Hindlimb muscle (tissue), 1 donor: ENCODE results near the gene FXYD1. TPM values are rescaled to one million over a fixed set of nuclear protein-coding genes. Genes with fewer than 3 reads are reported as not detected.
A peak's percentile ranks its signal among the peaks of the same experiment; 100 is the strongest.
"Not testable (repeated sequence)": the region's sequence is repeated elsewhere in the genome, so short reads cannot be mapped to it uniquely, and the experiment has no call there.

ENCODE experiments used
- DNase-seq: peaks from one replicate; pipeline ENCODE4 v3.0.0-alpha.2; 2013
- polyA plus RNA-seq: library from polyadenylated mRNA; unstranded; fragments of 120-200 nt; gene quantifications from one replicate; pipeline ENCODE4 v1.2.1, GENCODE V29; 2013; ENCODE audit not compliant: insufficient read length

Gene FXYD1
- polyA plus RNA-seq, 1 donor = 281 TPM

DNA sequence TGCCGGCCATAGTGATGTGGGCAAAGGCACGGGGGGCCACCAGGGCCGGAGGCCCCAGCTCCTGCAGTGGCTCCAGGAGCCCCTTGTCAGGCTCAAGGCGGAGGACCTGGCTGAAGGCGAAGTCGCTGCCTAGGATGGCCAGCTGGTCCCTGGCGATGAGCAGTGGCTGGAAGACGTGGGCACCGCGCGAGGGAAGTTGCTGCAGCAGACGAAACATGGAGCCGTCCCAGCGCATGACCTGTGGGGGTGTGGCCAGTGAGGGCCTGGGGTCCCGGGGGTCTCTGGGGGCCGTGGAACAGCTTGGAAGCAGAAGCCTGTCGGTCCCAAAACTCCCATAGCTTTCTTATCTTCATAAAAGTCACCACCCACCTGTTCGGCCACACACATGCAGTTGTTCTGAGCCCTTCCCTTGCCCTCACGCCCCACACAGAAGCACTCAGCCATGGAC is 13.3 kb upstream of the FXYD1 start:
- DNase-seq = no peak

DNA sequence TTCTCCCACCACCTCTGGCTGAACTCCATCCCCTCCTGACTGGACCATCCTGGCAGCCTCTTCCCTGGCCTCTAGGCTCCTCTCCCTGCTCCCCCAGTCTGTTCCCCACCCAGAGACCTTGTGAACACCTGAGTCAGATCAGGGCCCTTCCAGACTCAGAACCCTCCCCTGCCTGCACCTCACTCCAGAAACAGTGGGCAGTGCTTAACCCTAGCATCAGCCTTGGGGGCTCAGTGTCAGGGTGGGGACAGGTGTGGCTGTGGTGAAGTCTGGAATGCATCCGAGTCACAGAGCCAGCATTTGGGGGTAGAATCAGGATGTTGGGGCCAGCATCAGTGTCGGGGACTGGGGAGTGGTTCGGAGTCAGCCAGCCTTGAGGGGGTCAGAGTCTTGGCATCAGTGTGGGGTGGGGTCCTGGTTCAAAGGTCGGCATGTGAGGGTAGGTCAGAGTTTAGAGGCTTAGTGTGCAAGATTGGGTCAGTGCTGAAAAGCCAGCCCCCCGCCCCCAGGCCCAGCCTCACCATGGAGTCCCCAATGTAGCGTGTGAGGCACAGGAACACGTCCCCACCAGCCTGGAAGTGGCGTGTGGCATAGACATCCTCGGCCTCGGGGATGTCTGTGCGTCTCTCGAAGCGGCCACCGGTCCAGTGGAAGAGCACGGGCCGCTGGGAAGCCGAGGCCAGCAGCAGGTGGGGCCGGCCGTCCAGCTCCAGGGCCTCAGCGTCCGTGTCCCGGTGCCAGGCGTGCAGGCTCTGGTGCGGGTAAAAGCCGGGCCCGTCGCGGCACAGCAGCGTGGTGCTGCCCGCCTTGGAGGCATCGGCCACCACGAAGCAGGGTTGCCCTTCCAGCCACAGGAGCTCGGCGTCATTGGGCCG is 12.6 kb upstream of the FXYD1 start:
- no peak for DNase-seq

DNA sequence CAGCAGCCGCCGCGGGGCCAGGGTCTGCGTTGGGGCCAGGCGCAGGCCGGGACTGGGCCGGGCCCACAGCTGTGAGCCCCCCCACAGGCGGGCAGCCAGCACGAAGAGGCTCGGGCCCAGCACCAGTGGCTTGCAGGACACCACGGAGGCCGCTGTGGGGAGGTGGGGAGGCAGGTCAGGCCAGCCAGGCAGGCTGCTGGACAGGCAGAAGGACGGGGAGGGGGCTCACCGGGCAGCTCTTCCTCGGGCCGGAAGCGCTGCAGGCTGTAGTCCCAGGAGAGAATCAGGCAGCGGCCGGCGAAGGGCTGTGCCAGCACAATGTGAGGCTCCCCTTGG is 12.0 kb upstream of the FXYD1 start:
- DNase-seq = peak; percentile 53

DNA sequence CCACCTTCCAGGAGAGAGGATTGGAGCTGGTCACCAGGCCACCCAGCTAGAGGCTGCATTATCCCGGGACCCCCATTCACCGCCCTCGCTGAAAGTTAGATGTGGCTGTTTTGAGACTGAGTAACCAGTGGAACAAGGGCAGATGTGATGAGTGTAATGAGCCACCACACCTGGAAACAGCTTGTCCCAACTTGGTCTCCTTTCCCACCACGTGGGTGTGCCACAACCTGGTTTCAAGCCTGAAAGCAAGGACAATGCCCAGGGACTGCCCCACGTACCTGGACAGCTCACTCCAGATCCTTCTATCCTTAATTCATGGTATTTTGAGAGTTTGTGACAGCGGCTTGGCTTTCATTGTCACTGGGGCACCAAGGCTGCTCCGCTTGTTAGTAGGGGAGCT is 10.8 kb upstream of the FXYD1 start:
- no peak for DNase-seq

DNA sequence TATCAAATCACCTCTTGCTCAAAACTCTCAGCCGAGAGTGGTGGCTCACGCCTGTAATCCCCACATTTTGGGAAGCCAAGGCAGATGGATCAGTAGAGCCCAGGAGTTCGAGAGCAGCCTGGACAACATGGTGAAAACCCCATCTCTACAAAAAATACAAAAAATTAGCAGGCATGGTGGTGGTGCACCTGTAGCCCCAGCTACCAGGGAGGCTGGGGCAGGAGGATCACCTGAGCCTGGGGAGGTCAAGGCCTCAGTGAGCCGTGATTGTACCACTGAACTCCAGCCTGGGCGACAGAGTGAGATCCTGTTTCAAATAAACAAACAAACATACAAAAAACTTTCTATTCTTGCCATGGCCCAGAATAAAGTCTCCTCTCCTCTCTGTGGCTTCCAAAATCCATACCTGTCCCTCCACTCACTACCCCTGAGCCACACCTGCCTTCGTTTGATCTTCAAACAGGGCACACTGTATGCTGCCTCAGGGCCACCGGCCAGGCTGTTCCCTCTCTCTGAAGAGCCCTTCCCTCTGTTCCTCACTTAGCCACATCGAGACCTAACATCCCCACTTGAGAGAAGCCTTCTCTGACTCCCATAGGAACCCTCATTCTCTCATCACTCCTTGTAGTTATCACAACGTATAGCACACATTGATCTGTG is 10.1 kb upstream of the FXYD1 start:
- no peak for DNase-seq

DNA sequence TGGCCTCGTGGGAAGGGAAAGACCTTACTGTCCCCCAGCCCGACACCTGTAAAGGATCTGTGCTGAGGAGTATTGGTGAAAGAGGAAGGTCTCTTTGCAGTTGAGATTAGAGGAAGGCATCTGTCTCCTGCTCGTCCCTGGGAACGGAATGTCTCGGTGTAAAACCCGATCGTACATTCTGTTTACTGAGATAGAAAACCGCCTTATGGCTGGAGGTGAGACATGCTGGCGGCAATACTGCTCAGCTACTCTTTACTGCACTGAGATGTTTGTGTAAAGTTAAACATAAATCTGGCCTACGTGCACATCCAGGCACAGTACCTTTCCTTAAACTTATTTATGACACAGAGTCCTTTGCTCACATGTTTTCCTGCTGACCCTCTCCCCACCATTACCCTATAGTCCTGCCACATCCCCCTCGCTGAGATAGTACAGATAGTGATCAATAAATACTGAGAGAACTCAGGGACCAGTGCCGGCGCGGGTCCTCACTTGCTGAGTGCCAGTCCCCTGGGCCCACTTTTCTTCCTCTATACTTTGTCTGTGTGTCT is 8.8 kb upstream of the FXYD1 start:
- DNase-seq = not testable (repeated sequence)

DNA sequence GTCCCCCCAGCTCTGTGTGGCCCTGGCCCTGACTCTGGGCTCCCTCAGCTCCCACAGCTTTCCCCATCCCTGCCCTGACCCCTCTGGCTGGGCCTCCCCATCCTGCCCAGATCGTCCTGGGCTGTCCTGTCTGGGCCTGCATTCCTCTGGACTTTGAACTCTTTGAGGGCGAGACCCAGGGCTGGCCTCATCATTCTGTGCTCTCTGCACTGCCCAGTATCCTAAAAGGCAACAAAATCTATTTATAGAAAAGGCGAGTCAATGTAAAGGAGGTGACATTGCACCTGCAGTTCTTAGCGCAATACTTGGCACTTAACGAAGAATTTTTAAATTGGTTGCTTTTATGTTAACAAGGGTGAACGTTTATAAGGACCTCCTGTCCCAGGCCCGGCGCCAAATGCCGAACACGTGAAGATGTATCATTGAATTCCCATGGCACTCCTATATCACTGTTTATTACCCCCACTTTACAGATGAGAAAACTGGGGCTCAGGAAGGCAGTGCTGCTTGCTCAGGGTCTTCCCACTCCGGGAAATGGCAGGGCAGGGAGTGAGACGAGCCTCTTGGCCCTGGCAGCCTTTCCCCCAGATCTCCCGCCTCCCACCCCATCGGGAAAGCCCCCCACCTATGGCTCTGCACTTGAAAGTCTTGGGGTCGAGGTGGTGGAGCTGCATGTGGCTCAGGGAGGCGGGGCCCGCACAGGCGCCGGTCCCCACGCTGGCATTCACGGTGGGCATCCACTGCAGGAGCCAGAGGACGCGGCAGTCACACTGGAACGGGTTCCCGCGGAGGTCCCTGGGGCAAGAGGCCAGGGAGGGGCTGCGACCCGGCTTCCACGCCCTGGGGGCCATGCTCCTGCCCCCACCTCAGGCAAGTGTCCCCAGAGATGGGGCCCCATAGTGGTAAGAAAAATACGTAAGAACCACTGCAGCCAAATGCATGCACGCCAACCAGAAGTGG is 7.6 kb upstream of the FXYD1 start:
- DNase-seq = no peak

DNA sequence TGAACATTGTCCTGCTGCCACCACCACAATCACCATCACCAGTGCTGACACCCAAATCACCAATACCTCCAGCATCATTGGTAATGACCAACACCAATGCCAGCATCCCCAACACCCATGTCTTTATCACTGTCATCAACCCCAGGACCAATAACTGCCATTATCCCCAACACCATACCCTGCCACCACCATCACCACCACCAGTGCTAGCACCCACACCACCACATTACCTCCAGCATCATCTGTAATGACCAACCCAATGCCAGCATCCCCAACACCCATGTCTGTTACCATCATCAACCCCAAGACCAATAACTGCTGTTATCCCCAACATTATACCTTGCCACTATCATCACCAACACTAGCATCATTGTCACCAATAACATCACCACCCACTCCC is 6.4 kb upstream of the FXYD1 start:
- no peak for DNase-seq

DNA sequence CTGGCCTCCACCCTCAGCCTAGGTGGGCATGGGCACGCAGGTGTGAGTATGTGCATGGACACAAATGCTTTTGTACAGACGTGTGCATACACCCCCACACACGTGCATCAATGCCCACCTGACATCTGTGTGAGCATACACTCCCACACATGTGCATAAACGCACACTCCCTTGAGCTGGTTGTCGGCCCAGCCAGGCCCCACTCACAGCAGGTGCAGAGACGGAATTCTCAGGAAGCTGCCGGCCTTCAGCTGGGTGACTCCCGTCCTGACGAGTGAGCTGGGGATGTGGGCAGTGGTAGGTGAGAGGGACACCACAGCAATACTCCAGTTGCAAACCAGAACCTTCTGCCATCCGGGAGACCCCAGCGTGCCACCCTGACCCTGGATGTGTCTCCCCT is 4.8 kb upstream of the FXYD1 start:
- no peak for DNase-seq

DNA sequence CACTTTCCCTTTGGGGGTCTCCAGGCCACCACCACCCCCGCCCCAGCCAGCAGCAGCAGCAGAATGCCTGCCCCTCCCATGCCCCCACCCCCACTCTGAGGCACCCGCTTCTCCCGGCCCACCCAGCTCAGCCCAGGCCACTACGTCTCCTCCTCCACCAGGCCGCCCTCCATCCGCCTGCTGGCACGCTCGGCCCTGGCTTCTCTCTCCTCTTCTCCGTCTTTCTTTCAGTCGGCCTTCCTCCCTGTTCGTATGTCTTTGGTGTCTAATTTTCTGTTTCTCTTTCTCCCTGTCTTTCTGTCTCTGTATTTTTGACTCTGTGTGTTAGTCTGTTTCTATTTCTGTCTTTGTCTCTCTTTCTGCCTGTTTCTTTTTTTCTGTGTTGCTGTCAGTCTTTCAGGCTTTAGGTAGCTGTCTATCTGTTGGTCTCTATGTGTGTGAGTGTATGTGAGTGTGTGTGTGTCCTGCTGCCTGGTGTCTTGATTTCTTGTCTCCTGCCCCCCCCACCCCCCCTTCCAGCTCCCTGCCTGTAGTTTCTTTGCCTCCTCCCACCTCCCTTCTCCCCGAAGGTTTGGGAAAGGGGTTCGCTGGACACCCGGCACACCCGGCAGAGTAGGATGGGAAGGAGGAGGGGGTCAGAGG is 3.9 kb upstream of the FXYD1 start, which contains the start of gene LGI4:
Gene LGI4 (minus strand): TSS at position 459 of the 642 bp plus-strand sequence. CDS start 379 bp downstream, at position 80.
- no peak for DNase-seq

DNA sequence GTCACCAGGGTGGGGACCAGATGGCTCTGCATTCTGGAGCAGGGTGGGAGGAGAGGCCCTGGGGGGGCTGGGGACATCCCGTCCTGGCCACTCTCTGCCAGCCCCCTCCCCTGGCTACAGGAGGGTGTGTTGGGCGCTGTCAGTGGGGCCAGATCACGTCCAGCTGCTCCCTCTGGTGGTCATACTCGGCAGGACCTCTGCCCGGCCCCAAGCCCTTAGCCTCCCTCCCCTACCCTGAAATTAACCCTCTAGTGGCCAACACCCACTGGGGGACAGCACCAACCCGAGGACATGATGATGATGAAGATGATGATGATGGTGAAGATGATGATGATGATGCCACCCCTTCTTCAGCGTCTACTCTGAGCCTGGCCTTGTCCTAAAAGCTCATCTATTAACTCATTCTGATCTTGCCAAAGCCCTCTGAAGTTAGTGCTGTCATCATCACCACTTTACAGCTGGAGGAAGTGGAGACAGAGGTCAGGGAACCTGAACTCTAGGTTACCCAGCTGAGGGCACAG is 3.2 kb upstream of the FXYD1 start:
- peak; percentile 88 for DNase-seq

DNA sequence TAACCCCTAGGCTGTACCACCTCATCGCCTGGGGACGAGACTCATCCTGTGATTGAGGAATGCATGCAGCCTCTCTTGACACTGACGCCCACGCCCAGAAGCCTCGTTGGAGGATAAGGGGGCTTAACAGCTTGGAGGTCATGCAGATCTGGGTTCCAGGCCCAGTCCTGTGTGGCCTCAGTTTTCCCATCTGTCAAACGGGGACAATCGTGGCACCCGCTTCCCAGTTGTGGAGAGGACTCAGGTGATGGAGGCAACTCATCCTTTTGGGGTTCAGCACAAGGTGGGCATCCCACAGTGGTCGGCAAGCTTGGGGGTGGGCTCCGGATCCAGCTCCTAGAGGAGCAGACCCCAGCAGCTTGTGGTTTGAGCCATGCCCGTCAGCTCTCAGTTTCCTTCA is 2.4 kb upstream of the FXYD1 start:
- DNase-seq = no peak

DNA sequence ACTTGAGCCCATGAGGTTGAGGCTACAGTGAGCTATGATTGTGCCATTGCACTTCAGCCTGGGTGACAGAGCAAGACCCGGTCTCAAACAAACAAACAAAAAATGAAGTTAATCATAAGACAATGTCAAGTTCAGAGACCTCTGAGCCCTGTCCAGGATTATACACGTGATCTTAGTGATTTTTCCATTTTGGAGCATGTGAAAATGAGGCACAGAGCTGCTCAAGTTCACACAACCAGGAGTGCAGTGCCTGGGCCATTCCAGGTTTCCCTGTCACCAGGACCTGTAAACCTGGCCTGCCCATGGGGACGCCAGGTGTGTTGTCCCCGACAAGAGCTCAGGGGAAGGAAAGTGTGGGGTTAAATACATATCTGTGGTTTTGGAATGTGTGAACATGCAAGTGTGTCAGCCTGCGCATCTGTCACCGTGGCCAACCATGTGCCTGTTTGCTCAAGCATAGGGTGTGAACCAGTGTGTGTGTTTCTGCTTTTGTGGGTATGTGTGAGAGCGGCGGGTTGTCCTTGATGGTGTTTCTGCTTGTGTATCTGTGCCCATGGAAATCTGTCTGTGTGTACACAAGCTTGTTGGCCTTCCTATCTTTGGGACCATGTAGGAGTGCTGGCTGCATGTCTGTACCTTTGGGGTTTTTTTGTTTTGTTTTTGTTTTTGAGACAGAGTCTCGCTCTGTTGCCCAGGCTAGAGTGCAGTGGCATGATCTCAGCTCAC is 1.5 kb upstream of the FXYD1 start:
- DNase-seq = no peak

DNA sequence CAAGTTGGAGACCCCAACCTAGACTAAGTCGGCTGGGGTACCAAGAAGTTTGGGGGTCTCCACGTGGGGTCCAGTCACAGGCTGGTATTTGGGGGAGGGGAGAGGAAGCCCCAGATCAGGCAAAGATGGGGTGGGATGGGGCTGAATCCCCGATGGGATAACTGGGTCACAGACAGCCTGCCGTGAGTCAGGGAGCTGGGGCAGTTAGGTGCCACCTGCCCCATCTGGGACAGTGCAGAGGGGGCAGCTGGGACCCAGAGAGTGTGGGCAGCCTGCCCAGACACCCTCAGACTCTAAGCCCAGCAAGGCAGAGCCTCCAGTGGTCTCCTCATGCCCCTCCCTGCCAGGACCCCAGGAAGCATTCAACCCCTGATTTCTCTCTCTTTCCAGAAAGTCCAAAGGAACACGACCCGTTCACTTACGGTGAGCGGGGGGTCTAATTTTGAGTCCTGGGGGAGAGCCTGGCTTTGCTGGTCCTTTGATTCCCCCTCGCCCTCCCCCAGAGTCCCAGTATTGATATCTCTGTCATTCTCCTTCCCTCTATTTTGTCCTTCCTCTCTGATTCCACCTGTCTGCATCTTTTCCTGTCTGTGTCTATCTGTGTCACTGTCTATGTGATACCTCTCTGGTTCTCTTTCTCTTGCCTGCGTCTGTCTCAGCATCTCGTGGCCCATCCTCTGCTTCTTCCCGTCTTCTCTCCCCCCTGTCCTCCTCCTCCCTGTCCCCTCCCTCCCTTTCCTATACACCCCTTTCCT is 1.8 kb downstream of the FXYD1 start:
- no peak for DNase-seq

DNA sequence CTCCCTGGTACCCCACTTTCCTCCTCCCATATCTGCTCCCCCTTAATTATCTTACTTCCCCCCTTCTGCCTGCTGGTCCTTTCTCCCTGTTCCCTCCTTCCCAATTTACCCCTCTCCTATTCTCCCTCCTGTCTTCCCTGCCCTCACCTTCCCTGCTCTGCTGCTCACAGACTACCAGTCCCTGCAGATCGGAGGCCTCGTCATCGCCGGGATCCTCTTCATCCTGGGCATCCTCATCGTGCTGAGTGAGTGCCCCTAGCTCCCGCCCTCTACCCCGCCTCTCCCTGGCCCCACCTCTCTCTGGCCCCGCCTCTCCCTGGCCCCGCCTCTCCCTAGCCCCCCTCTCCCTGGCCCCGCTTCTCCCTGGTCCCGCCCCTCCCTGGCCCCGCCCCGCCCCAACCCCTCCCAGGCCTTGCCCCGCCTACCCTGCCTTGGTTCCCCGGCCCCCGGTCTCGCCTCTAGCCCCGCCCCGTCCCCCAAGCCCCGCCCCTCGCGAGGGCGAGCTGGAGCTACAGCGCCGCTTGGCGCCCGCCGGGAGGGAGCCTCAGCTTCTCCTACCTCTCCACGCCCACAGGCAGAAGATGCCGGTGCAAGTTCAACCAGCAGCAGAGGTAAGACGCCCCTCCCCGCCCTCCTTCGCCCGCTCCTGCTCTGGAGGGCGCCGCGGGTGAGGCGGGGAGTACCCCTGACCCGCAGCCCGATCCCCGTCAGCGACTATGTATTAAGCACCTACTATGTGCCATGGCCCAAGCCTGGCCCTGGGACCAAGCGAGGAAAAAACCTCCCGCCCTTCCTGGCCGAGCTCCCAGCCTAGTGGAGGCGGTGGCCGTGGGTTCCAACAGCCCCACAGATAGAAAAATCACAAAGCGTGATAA is 2.6 kb downstream of the FXYD1 start:
- DNase-seq = peak; percentile 63

DNA sequence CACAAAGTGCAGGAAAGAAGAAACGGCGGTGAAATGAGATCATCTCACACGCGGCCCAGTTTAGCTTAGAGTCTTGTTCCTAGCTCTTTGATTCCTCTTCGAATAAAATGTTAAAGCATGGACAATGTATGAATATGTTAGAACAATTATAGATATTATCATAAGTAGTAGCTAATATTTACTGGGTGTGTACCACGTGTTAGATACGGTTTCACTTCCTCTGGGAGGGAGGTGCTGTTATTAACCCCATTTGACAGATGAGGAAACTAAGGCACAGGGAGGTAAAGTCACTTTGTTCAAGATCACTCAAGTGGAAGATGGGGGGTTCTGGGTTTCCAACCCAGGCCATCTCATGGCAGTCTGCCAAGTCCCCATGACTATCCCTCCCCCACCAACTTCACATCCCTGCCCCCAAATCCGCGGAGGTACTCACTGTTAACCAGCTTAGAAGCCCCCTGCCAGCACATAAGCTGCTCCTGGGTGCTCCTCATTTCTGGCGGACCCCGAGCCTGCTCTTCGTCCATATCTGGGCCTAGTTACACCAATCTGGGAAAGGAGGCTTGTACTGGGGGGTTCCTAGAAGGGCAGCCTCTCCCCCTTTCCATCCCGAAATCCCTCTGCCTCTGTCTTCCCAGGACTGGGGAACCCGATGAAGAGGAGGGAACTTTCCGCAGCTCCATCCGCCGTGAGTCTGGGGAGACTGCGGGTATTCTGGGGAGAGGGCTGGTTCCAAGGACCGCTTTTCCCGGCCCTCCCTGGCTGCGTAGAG is 3.4 kb downstream of the FXYD1 start:
- no peak for DNase-seq

DNA sequence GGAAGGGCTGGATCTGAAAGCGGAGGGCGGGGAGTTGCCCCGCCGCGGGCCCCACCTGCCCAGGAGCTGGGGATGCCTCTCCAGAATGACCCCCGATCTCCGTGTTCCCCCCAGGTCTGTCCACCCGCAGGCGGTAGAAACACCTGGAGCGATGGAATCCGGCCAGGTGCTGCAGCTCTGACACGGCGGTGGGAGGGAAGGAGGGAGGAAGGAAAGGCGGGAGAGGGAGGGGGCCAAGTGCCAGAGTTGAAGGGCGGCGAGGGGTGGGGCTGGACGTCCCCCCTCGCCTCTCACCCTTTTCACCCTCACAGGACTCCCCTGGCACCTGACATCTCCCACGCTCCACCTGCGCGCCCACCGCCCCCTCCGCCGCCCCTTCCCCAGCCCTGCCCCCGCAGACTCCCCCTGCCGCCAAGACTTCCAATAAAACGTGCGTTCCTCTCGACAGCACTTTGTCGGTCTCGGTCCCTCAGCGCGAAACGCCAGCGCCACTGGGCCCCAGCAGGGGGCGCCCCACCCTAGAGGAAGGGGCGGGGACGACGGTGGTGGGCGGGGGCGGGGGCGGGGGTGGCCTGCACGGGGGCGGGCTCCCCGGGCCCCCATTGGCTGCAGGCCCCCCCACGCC is 4.1 kb downstream of the FXYD1 start:
- no peak for DNase-seq

DNA sequence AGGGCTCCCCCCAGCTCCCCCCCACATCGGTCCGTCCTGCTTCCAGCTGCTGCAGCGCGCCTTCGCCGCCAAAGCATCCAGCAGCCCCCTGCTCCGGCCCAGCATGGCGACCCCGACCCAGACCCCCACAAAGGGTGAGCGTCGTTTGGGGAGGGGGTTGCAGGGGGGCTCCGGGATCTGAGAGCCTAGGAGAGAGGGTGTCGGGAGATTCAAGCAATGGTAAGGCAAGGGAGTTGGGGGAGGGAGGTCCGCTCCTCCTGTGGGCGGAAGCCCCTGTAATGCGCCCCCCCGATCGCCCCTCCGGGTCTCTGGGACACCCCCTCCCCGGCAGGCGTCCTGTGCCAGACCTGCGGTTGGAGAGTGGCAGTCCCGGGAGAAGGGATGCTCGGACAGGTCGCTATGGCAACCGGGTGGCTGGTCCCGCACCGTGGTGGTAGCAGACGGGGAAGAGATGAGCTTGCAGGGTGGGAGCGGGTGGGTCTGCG is 4.6 kb downstream of the FXYD1 start, which contains the start of gene FXYD7:
Gene FXYD7 (plus strand): TSS at position 25 of the 485 bp plus-strand sequence. CDS start 79 bp downstream, at position 104.
- no peak for DNase-seq
